ENCODE measurements around the gene FBXW7. TPM values are rescaled to one million over a fixed set of nuclear protein-coding genes. Genes with fewer than 3 reads are reported as not detected.
A peak's percentile ranks its signal among the peaks of the same experiment; 100 is the strongest.

Gene FBXW7
- total RNA-seq, 1 experiment from 2014 or later: 23.0 TPM

Small RNA genes within 50 kb of the gene (microRNA-seq; reads per million reads assigned to microRNA genes)
- 5.2 reads per million, percentile 11 among the genes with 10 or more reads in this experiment for gene MIR3140 (ENCODE audit: borderline number of aligned reads)

Other genes with a start within 250 kb of the FBXW7 start
- gene TMEM154, start 143.9 kb upstream of the FBXW7 start, total RNA-seq (2021; ENCODE audit: unreplicated experiment): 2.4 TPM
- gene TIGD4, start 243.6 kb upstream of the FBXW7 start, total RNA-seq (2021; ENCODE audit: unreplicated experiment): 0.42 TPM
- 32.7 TPM for gene ARFIP1, start 243.9 kb upstream of the FBXW7 start, total RNA-seq (2021; ENCODE audit: unreplicated experiment)

Data from HCT116 (cell line).